HG03469 (cell line): Measurements from ENCODE around the gene TMEM143.

Experiments
- ATAC-seq: cut with Tn5 transposase; IDR thresholded peaks from one replicate; pipeline ENCODE4 v1.9.1; 2021; ENCODE audit warnings: mild to moderate bottlenecking, moderate library complexity, moderate number of reproducible peaks; ENCODE audit not compliant: unreplicated experiment

Gene TMEM143

GRCh38 chr19:48361912-48362311 lies 1.8 kb downstream of the TMEM143 start:
- no peak for ATAC-seq

GRCh38 chr19:48359123-48359522 lies 4.6 kb downstream of the TMEM143 start:
- no peak for ATAC-seq

- ATAC-seq: no peak
Observed at GRCh38 chr19:48355365-48355954, 8.3 kb downstream of the TMEM143 start.

GRCh38 chr19:48354332-48354992 lies 9.3 kb downstream of the TMEM143 start:
- ATAC-seq: no peak

GRCh38 chr19:48353677-48354076 lies 10.1 kb downstream of the TMEM143 start:
- ATAC-seq: no peak

- no peak for ATAC-seq
Observed at GRCh38 chr19:48351341-48351752, 12.4 kb downstream of the TMEM143 start.

GRCh38 chr19:48350856-48351255 lies 12.9 kb downstream of the TMEM143 start:
- ATAC-seq: no peak

GRCh38 chr19:48348737-48349136 lies 15.0 kb downstream of the TMEM143 start:
- no peak for ATAC-seq

- no peak for ATAC-seq
Observed at GRCh38 chr19:48348045-48348444, 15.7 kb downstream of the TMEM143 start.

GRCh38 chr19:48346191-48346590 lies 17.5 kb downstream of the TMEM143 start:
- ATAC-seq: no peak

GRCh38 chr19:48344892-48345291 lies 18.8 kb downstream of the TMEM143 start:
- no peak for ATAC-seq

GRCh38 chr19:48342841-48343540 lies 20.7 kb downstream of the TMEM143 start:
- no peak for ATAC-seq

GRCh38 chr19:48342414-48342738 lies 21.4 kb downstream of the TMEM143 start:
- ATAC-seq: no peak

- ATAC-seq: no peak
Observed at GRCh38 chr19:48341515-48342413, 22.0 kb downstream of the TMEM143 start.

GRCh38 chr19:48340995-48341394 lies 22.7 kb downstream of the TMEM143 start:
- no peak for ATAC-seq

GRCh38 chr19:48338802-48339503 lies 24.8 kb downstream of the TMEM143 start:
- ATAC-seq: no peak

- ATAC-seq: no peak
Observed at GRCh38 chr19:48338253-48338755, 25.4 kb downstream of the TMEM143 start.

- ATAC-seq: peak; percentile 36
Observed at GRCh38 chr19:48333467-48334384, 30.0 kb downstream of the TMEM143 start.
